Measurements from ENCODE around the gene CD68. TPM values are rescaled to one million over a fixed set of nuclear protein-coding genes. Genes with fewer than 3 reads are reported as not detected.
A peak's percentile ranks its signal among the peaks of the same experiment; 100 is the strongest.

Gene CD68
- total RNA-seq, 6 experiments from 2014 or later, result 31.6 to 179 (median 51.1) TPM

- H3K9me3 ChIP-seq, result no peaks in the 10 kb centered on the region
- TF ChIP-seq, protein P1, sequence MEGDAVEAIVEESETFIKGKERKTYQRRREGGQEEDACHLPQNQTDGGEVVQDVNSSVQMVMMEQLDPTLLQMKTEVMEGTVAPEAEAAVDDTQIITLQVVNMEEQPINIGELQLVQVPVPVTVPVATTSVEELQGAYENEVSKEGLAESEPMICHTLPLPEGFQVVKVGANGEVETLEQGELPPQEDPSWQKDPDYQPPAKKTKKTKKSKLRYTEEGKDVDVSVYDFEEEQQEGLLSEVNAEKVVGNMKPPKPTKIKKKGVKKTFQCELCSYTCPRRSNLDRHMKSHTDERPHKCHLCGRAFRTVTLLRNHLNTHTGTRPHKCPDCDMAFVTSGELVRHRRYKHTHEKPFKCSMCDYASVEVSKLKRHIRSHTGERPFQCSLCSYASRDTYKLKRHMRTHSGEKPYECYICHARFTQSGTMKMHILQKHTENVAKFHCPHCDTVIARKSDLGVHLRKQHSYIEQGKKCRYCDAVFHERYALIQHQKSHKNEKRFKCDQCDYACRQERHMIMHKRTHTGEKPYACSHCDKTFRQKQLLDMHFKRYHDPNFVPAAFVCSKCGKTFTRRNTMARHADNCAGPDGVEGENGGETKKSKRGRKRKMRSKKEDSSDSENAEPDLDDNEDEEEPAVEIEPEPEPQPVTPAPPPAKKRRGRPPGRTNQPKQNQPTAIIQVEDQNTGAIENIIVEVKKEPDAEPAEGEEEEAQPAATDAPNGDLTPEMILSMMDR (IDR thresholded peaks at IDR 0.05), result no peak
- no peak for TF ChIP-seq POLR2A (IDR thresholded peaks at IDR 0.05)
- intact Hi-C loops (cut with DNase I), result no loop called here
- ATAC-seq, result no peak
- H3K27me3 ChIP-seq, result no peaks in the 10 kb centered on the region
- H3K4me1 ChIP-seq, result peaks cover 0 to 10% (median under 1%) of the 10 kb centered on the region in 4 donors
- H3K36me3 ChIP-seq, result peaks cover 4 to 45% (median 26%) of the 10 kb centered on the region in 4 donors
- H3K27ac ChIP-seq, result no peak overlapping the region
- 95% methylated on average over 4 of the region's 4 CpGs for WGBS (ENCODE audit: insufficient coverage, low coverage, low lambda C conversion rate, missing lambda C conversion rate)
- no peak for DNase-seq
- no peak overlapping the region for H3K4me3 ChIP-seq
Observed at GRCh38 chr17:7606280-7606679, 26.8 kb downstream of the CD68 start.

DNA sequence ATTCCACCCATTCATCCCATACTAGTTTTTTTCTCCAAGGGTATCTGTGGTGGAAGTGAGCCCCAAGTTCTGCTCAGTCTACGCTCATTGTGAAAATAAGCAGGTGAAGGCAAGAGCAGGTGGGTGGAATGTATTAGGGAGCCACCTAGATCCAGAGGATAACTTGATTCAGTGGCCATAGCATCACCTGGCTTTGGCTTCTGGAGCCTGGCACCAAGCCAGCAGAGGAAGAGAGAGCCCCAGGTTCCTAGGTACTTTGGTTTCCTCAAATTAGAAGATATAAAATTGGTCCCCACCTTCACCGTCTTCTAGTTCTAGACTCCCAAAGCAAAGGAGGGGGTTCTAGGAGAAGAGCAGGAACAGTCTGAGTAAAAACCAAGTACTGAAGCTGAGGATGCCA is 31.2 kb downstream of the CD68 start:
- Histone ChIP-seq H3K36me3 (peaks cover 0 to 4% (median 2%) of the 10 kb centered on the region in 4 donors), H3K27me3 (no peaks in the 10 kb centered on the region), H3K27ac (no peak overlapping the region), H3K4me3 (no peak overlapping the region), H3K4me1 (peaks cover 0 to 36% (median 9%) of the 10 kb centered on the region in 4 donors), H3K9me3 (no peaks in the 10 kb centered on the region)
- TF ChIP-seq, protein P1 (IDR thresholded peaks at IDR 0.05), result no peak
- no peak for TF ChIP-seq POLR2A (IDR thresholded peaks at IDR 0.05)
- ATAC-seq (no peak), DNase-seq (no peak)
- intact Hi-C loops (cut with DNase I), result no loop called here
- WGBS (ENCODE audit: insufficient coverage, low coverage, low lambda C conversion rate, missing lambda C conversion rate), result 100% methylated on average over 1 of the region's 2 CpGs

DNA sequence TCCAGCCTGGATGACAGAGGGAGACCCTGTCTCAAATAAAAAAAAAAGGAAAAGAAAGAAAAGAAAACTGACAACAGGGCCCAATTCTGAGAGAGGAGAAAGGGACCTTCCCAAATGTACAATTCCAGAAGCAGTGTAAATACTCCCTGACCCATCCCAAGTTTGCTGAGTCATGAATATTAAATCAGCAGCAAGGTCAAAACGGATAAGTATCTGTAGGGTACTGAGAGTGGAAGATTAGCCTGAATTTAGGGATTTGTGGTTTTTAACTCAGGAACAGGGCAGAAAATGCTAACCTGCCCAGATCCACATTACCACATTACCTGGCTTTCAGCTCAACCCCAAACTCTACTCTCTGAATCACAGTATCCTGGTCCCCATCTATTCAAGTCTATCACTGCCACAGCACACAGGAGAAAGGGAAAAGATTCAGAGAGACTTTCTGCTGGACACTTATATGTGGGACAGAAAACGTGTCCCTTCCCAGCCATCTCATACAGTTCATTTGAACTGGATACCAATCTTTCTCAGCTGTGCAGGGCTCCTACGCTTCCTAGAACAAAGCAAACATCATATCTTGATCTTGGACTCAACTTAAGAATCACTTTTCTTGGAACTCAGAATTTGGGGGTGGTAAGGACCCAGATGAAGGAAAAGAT is 32.3 kb downstream of the CD68 start:
- DNase-seq (no peak), ATAC-seq (no peak)
- Histone ChIP-seq H3K36me3 (no peaks in the 10 kb centered on the region), H3K27ac (peak overlapping the region in 1 of 3 donors; percentile 26), H3K9me3 (no peaks in the 10 kb centered on the region), H3K4me3 (peak overlapping the region in 1 of 3 donors; percentile 1), H3K27me3 (no peaks in the 10 kb centered on the region), H3K4me1 (peaks cover 0 to 36% (median 9%) of the 10 kb centered on the region in 4 donors)
- 35% methylated on average over 3 of the region's 3 CpGs for whole genome bisulfite sequencing (ENCODE audit: insufficient coverage, low coverage, low lambda C conversion rate, missing lambda C conversion rate)
- intact Hi-C loops (cut with DNase I), result no loop called here
- TF ChIP-seq, protein P1 (IDR thresholded peaks at IDR 0.05), result no peak
- TF ChIP-seq POLR2A (IDR thresholded peaks at IDR 0.05), result no peak

DNA sequence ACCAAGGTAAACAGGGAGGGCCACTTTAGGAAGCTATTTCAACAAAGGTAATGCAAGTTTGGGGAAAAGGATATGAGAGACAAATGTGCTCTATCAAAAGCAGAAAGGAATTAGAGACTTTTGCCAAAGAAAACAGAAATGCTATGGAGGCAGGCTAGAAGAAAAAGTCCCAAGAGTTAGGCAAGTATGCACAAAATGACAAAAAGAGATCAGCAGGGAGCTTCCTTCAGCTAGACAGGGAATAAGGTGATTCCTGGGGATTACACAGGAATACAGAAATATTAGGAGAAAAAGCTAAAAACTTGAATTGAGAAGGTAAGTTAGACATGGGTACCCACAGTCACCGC is 32.8 kb downstream of the CD68 start:
- Histone ChIP-seq H3K9me3 (no peaks in the 10 kb centered on the region), H3K27me3 (no peaks in the 10 kb centered on the region), H3K4me3 (peak overlapping the region in 1 of 3 donors; percentile 1), H3K27ac (peak overlapping the region in 1 of 3 donors; percentile 26), H3K36me3 (no peaks in the 10 kb centered on the region), H3K4me1 (peaks cover 0 to 36% (median 9%) of the 10 kb centered on the region in 4 donors)
- intact Hi-C loops (cut with DNase I), result no loop called here
- DNase-seq, result no peak
- no peak for ATAC-seq
- TF ChIP-seq, protein P1 (IDR thresholded peaks at IDR 0.05), result no peak
- TF ChIP-seq POLR2A (IDR thresholded peaks at IDR 0.05), result no peak
- 86% methylated on average over 1 of the region's 1 CpG for WGBS (ENCODE audit: insufficient coverage, low coverage, low lambda C conversion rate, missing lambda C conversion rate)
